Measurements from ENCODE around the gene ZNF227. TPM values are rescaled to one million over a fixed set of nuclear protein-coding genes. Genes with fewer than 3 reads are reported as not detected.
"Not testable (repeated sequence)": the region's sequence is repeated elsewhere in the genome, so short reads cannot be mapped to it uniquely, and the experiment has no call there.

The ZNF227 gene
- polyA plus RNA-seq, 3 donors = 2.6 to 4.9 (median 3.8) TPM

GRCh38 chr19:44202470-44202869, 9.9 kb upstream of the ZNF227 start:
- Histone ChIP-seq H3K27me3 (ENCODE audit: control insufficient read depth in 2 of 2, insufficient read depth in 2 of 2, low read length in 2 of 2) (peaks cover 0 to 5% of the 10 kb centered on the region in 2 donors), H3K4me3 (replicated peaks in 1 of 3; ENCODE audit: low read depth in 2 of 3, low read length in 3 of 3) (no peak overlapping the region), H3K9me3 (replicated peaks in 1 of 2; ENCODE audit: control insufficient read depth in 1 of 2, insufficient read depth in 1 of 2, low read length in 2 of 2) (peaks cover 25 to 37% of the 10 kb centered on the region in 2 donors), H3K36me3 (replicated peaks in 1 of 2; ENCODE audit: control insufficient read depth in 1 of 2, insufficient read depth in 2 of 2, low read length in 2 of 2) (no peaks in the 10 kb centered on the region), H3K9ac (ENCODE audit: insufficient read depth, low read length, poor library complexity, severe bottlenecking) (no peak overlapping the region), H2AFZ (ENCODE audit: insufficient read depth, low read depth, low read length, poor library complexity, severe bottlenecking) (no peak overlapping the region), H4K20me1 (ENCODE audit: insufficient read depth, low read length) (no peaks in the 10 kb centered on the region), H3K27ac (ENCODE audit: low read depth in 1 of 2, low read length in 2 of 2) (no peak overlapping the region), H3K79me2 (ENCODE audit: insufficient read depth, low read length) (no peaks in the 10 kb centered on the region), H3K4me1 (ENCODE audit: control insufficient read depth in 1 of 2, insufficient read depth in 2 of 2, low read length in 2 of 2) (peaks cover 1 to 4% of the 10 kb centered on the region in 2 donors), H3K4me2 (replicated peaks; ENCODE audit: extremely low read depth, low read length, poor library complexity, severe bottlenecking) (no peak overlapping the region)
- Mint-ChIP-seq H3K36me3 (peaks cover 4 to 7% of the 10 kb centered on the region in 2 donors), H3K27me3 (ENCODE audit: low read depth in 3 of 3) (peaks cover 2 to 12% (median 11%) of the 10 kb centered on the region in 3 donors), H3K4me3 (no peak overlapping the region), H3K9me3 (peaks cover 31 to 53% (median 42%) of the 10 kb centered on the region in 7 donors), H3K27ac (no peak overlapping the region), H3K4me1 (peaks cover 4% of the 10 kb centered on the region)
- no peak for TF ChIP-seq CTCF (IDR thresholded peaks at IDR 0.05)
- no CpG with 5 or more reads among the region's 1 CpG for WGBS (ENCODE audit: insufficient coverage)
- no peak for DNase-seq
- intact Hi-C loops (cut with micrococcal nuclease) = loop anchor here in 1 of 2 donors (10.0 kb wide), 1 partner anchor 88 kb away; the partner anchor contains the start of gene ZNF225

GRCh38 chr19:44202974-44203373, 9.4 kb upstream of the ZNF227 start:
- Mint-ChIP-seq H3K27ac (no peak overlapping the region), H3K27me3 (ENCODE audit: low read depth in 3 of 3) (peaks cover 2 to 12% (median 11%) of the 10 kb centered on the region in 3 donors), H3K4me1 (peaks cover 9% of the 10 kb centered on the region), H3K4me3 (no peak overlapping the region), H3K36me3 (peaks cover 4 to 7% of the 10 kb centered on the region in 2 donors), H3K9me3 (peaks cover 31 to 53% (median 40%) of the 10 kb centered on the region in 7 donors)
- Histone ChIP-seq H2AFZ (ENCODE audit: insufficient read depth, low read depth, low read length, poor library complexity, severe bottlenecking) (no peak overlapping the region), H3K27me3 (ENCODE audit: control insufficient read depth in 2 of 2, insufficient read depth in 2 of 2, low read length in 2 of 2) (peaks cover 0 to 5% of the 10 kb centered on the region in 2 donors), H3K36me3 (replicated peaks in 1 of 2; ENCODE audit: control insufficient read depth in 1 of 2, insufficient read depth in 2 of 2, low read length in 2 of 2) (no peaks in the 10 kb centered on the region), H3K9me3 (replicated peaks in 1 of 2; ENCODE audit: control insufficient read depth in 1 of 2, insufficient read depth in 1 of 2, low read length in 2 of 2) (peaks cover 25 to 37% of the 10 kb centered on the region in 2 donors), H3K4me3 (replicated peaks in 1 of 3; ENCODE audit: low read depth in 2 of 3, low read length in 3 of 3) (no peak overlapping the region), H3K4me2 (replicated peaks; ENCODE audit: extremely low read depth, low read length, poor library complexity, severe bottlenecking) (no peak overlapping the region), H3K27ac (ENCODE audit: low read depth in 1 of 2, low read length in 2 of 2) (no peak overlapping the region), H3K9ac (ENCODE audit: insufficient read depth, low read length, poor library complexity, severe bottlenecking) (no peak overlapping the region), H3K4me1 (ENCODE audit: control insufficient read depth in 1 of 2, insufficient read depth in 2 of 2, low read length in 2 of 2) (peaks cover 6 to 7% of the 10 kb centered on the region in 2 donors), H3K79me2 (ENCODE audit: insufficient read depth, low read length) (no peaks in the 10 kb centered on the region), H4K20me1 (ENCODE audit: insufficient read depth, low read length) (no peaks in the 10 kb centered on the region)
- intact Hi-C loops (cut with micrococcal nuclease) = loop anchor here in 1 of 2 donors (10.0 kb wide), 1 partner anchor 88 kb away; the partner anchor contains the start of gene ZNF225
- no CpG with 5 or more reads among the region's 2 CpGs for WGBS (ENCODE audit: insufficient coverage)
- no peak for DNase-seq
- no peak for TF ChIP-seq CTCF (IDR thresholded peaks at IDR 0.05)

GRCh38 chr19:44203877-44204276, 8.5 kb upstream of the ZNF227 start:
- H3K4me2 ChIP-seq (replicated peaks; ENCODE audit: extremely low read depth, low read length, poor library complexity, severe bottlenecking); H3K27ac Mint-ChIP-seq; DNase-seq; H3K36me3 Mint-ChIP-seq; H3K4me3 ChIP-seq (replicated peaks in 1 of 3; ENCODE audit: low read depth in 2 of 3, low read length in 3 of 3); H3K36me3 ChIP-seq (replicated peaks in 1 of 2; ENCODE audit: control insufficient read depth in 1 of 2, insufficient read depth in 2 of 2, low read length in 2 of 2); H3K4me1 ChIP-seq (ENCODE audit: control insufficient read depth in 1 of 2, insufficient read depth in 2 of 2, low read length in 2 of 2); H3K27ac ChIP-seq (ENCODE audit: low read depth in 1 of 2, low read length in 2 of 2); H3K79me2 ChIP-seq (ENCODE audit: insufficient read depth, low read length); H3K27me3 ChIP-seq (ENCODE audit: control insufficient read depth in 2 of 2, insufficient read depth in 2 of 2, low read length in 2 of 2); H3K4me3 Mint-ChIP-seq; H4K20me1 ChIP-seq (ENCODE audit: insufficient read depth, low read length); H3K4me1 Mint-ChIP-seq; H3K9ac ChIP-seq (ENCODE audit: insufficient read depth, low read length, poor library complexity, severe bottlenecking); H2AFZ ChIP-seq (ENCODE audit: insufficient read depth, low read depth, low read length, poor library complexity, severe bottlenecking): not testable (repeated sequence)
- peaks cover 2 to 12% (median 8%) of the 10 kb centered on the region in 3 donors for H3K27me3 Mint-ChIP-seq (ENCODE audit: low read depth in 3 of 3)
- WGBS (ENCODE audit: insufficient coverage) = 100% methylated on average over 4 of the region's 31 CpGs
- peaks cover 29 to 55% (median 39%) of the 10 kb centered on the region in 7 donors for H3K9me3 Mint-ChIP-seq
- intact Hi-C loops (cut with micrococcal nuclease) = loop anchor here in 1 of 2 donors (10.0 kb wide), 1 partner anchor 89 kb away; the partner anchor contains the start of gene ZNF225
- peaks cover 25 to 44% of the 10 kb centered on the region in 2 donors for H3K9me3 ChIP-seq (replicated peaks in 1 of 2; ENCODE audit: control insufficient read depth in 1 of 2, insufficient read depth in 1 of 2, low read length in 2 of 2)
